ENCODE measurements around the gene SH3BP5L. TPM values are rescaled to one million over a fixed set of nuclear protein-coding genes. Genes with fewer than 3 reads are reported as not detected.

Gene SH3BP5L
- total and polyA plus RNA-seq, 2 of the 13 experiments (the other 11 are each of a cell fraction or from before 2014, with no cell fraction given) = 10.3 to 14.9 TPM

- TF ChIP-seq ZBTB46 (CRISPR knock-in tag; IDR thresholded peaks at IDR 0.05; ENCODE audit: borderline replicate concordance) = no peak
- peak; percentile 71; the same call in 1 of the 2 replicates for TF ChIP-seq PITX1 (CRISPR knock-in tag; IDR thresholded peaks at IDR 0.05)
- TF ChIP-seq ELF1 (CRISPR knock-in tag; IDR thresholded peaks at IDR 0.05) = no peak
- no peak for TF ChIP-seq ZNF550 (CRISPR knock-in tag; IDR thresholded peaks at IDR 0.05; ENCODE audit: borderline replicate concordance)
- no peak for TF ChIP-seq ZNF513 (CRISPR knock-in tag; conservative IDR thresholded peaks at IDR 0.05)
- TF ChIP-seq ADNP (CRISPR knock-in tag; IDR thresholded peaks at IDR 0.05) = no peak
- TF ChIP-seq ZBTB39 (CRISPR knock-in tag; IDR thresholded peaks at IDR 0.05) = 0 out of 2 replicates have a peak, but pooled peaks have one; percentile 34
- peak; percentile 88 for TF ChIP-seq RBFOX2 (IDR thresholded peaks at IDR 0.05; ENCODE audit: low read depth, low read length)
- TF ChIP-seq ZFP36 (IDR thresholded peaks at IDR 0.05; ENCODE audit: borderline replicate concordance, low read depth, low read length, partially characterized antibody) = no peak
- no peak for TF ChIP-seq CHD2 (IDR thresholded peaks at IDR 0.05; ENCODE audit: low read depth, low read length)
- peak; percentile 86; the same call in 1 of the 2 replicates for TF ChIP-seq THAP9 (CRISPR knock-in tag; IDR thresholded peaks at IDR 0.05; ENCODE audit: borderline replicate concordance)
- TF ChIP-seq NR1H2 (CRISPR knock-in tag; IDR thresholded peaks at IDR 0.05; ENCODE audit: borderline replicate concordance, low read depth) = no peak
- TF ChIP-seq STAG1 (CRISPR knock-in tag; IDR thresholded peaks at IDR 0.05) = peak; percentile 1; the same call in 1 of the 2 replicates
- no peak for TF ChIP-seq RFXANK (CRISPR knock-in tag; IDR thresholded peaks at IDR 0.05)
- TF ChIP-seq RARA (CRISPR knock-in tag; IDR thresholded peaks at IDR 0.05) = 0 out of 2 replicates have a peak, but pooled peaks have one; percentile 54
- TF ChIP-seq NCOR1 (IDR thresholded peaks at IDR 0.05; ENCODE audit: borderline replicate concordance, low read length) = no peak
- TF ChIP-seq ZNF768 (CRISPR knock-in tag; IDR thresholded peaks at IDR 0.05) = peak; percentile 83
- TF ChIP-seq NBN (conservative IDR thresholded peaks at IDR 0.05) = no peak
- 0 out of 2 replicates have a peak, but pooled peaks have one; percentile 51 for TF ChIP-seq KLF6 (CRISPR knock-in tag; IDR thresholded peaks at IDR 0.05)
- TF ChIP-seq ASH2L (IDR thresholded peaks at IDR 0.05; ENCODE audit: insufficient read length, low read depth, low read length) = peak; percentile 33
- no peak for TF ChIP-seq ATF7 (IDR thresholded peaks at IDR 0.05)
- no peak for TF ChIP-seq ATF7 (CRISPR knock-in tag; IDR thresholded peaks at IDR 0.05)
Observed at GRCh38 chr1:248862998-248863881, 37.5 kb upstream of the SH3BP5L start (continued).
